T-helper 2 cell (primary cell): Measurements from ENCODE around the gene TSPAN13.

ENCODE experiments used
- DNase-seq, 5 experiments: peaks; one replicate each; pipeline versions ENCODE4 v3.0.0 to v3.0.0-alpha.2; 2012 to 2022

TSPAN13 gene

GRCh38 chr7:16778476-16778875, 24.9 kb downstream of the TSPAN13 start:
- no peak for DNase-seq

DNA sequence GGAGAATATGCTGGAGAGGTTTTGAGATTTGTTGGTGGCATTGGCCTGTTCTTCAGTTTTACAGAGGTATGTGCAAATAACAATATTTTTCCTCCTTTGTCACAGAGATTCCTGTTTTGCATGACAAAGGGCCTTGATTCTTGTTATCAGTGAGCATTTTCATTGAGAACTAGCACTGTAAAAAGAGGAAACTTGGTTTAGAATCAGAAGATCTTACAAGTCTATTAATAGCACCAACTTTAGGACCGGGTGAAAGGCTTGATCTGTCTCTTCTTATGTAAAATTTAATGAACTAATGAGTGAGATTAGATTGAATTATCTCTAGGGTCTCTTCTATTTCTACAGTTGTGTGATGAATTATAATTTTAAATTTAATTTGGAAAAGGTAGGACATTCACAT, 25.5 kb downstream of the TSPAN13 start:
- no peak for DNase-seq

GRCh38 chr7:16780596-16780995, 27.0 kb downstream of the TSPAN13 start:
- no peak for DNase-seq

DNA sequence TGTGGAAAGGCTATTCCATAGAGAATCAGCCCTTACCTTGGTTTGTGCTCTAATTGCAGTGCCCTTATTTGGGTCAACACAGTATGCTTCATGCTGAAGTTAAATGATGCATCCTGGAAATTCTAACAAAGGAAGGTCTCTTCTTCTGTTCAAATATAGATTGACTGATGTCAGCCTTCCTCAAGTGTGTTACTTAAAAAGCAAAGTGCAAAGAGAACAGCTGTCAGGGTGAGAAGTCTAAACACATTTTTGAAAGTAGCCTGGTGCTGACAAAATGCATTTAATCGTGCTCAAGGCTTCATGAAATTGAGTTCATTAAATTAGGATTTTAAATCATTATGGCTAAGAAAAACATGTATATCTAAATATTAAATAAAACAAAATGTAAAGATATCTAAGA, 31.8 kb downstream of the TSPAN13 start:
- DNase-seq = no peak

DNA sequence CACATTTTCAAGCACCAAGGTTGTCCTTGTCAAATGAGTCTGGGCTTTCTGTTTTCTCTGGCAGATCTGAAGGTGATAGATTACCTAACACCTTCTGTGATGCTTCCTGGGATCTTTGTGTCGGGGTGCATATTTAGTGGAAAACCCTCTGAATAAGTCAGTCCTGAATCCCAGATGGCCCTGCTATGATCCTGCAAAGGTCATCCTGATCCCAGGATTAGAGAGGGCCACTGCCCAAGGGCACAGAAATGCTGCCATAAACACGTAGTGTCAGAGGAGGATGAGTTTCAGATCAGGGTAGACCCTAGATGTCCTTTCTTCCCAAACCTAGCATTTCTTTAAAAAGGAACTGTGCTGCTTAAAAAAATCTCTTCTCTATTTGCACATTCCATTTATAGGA, 32.3 kb downstream of the TSPAN13 start:
- DNase-seq = no peak

DNA sequence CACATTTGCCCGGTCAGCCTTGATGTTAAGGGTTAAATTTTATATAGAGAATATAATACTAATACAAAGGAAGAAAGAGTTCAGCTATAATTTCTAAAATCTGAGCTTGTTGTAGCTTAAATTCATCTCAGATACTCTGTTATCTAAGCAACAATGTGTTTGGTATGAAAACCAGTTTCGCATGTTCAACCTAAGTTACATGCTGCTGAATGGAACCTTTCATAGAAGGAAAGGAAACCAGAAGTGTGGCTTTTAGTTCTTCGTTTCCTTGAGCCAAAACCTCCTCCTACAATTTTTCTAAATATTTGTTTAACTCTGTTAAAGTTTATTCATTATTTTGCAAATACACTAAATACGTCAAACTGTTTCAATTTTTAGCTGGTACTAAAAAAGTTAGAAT, 32.7 kb downstream of the TSPAN13 start:
- DNase-seq = no peak

- no peak for DNase-seq
These were observed 33.6 kb downstream of the TSPAN13 start for GRCh38 chr7:16787127-16787526.

DNA sequence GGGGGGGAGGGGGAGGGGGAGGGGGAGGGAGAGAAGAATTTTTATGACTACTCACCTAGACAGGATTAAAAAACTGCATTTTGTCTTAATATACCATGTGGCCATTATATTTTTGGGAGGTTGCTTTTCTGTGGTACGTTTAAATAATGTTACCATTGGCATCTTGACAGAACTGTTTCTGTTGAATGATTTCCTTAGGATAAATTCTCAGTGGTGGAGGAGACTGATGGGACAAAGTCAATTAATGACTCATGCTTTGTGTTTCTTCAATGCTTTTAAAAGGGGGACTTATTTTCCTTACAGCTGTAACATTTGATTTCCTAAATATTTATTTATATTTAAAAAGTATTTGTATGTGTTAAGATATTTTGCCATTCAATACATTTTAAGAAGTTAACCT, 37.5 kb downstream of the TSPAN13 start:
- DNase-seq = no peak

GRCh38 chr7:16791905-16792698, 38.5 kb downstream of the TSPAN13 start:
- DNase-seq = peak in 1 of 5 experiments; percentile 80

- no peak for DNase-seq
These were observed 41.4 kb downstream of the TSPAN13 start for GRCh38 chr7:16794986-16795385.

GRCh38 chr7:16795624-16796023, 42.1 kb downstream of the TSPAN13 start:
- no peak for DNase-seq

DNA sequence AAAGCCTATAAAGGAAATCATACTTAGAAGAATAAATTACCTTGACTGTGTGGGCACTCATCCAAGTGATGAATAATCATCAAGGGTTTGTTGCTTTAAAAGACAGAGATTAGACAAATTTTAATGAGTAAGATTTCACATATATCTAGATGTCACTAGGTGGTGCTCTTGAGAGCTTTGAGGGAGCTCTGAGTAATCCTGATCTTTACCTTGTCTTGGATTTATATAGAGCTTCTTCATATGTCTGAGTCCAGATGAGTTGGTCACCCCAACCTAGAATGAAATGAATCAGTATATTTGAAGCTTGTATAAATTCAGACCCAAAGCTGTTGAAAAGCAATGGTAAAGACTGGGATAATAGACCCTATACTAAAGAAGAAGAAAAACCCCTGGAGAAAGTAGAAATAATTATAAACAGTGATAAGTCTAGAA, 47.6 kb downstream of the TSPAN13 start:
- DNase-seq = peak in 1 of 5 experiments; percentile 48

- no peak for DNase-seq
These were observed 48.0 kb downstream of the TSPAN13 start for GRCh38 chr7:16801579-16801978.

DNA sequence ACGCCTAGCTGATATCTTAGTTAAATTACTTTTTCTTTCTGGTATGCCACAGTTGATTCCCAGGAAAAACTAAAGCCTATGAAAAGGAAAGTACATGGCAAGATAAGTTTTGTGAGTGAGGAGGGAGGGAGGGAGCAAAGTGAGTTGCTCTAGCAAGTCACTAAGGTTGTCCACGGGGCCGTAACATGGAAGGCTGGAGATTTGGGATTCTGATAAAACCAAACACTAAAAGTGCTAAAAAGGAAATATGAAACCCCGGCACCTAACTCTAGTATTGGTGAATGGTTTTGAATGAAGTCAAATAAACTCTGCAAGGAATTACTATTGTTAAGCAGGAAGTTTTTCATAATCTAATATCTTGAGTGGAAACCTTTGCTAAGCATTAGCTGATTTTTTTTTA, 49.6 kb downstream of the TSPAN13 start:
- no peak for DNase-seq

DNA sequence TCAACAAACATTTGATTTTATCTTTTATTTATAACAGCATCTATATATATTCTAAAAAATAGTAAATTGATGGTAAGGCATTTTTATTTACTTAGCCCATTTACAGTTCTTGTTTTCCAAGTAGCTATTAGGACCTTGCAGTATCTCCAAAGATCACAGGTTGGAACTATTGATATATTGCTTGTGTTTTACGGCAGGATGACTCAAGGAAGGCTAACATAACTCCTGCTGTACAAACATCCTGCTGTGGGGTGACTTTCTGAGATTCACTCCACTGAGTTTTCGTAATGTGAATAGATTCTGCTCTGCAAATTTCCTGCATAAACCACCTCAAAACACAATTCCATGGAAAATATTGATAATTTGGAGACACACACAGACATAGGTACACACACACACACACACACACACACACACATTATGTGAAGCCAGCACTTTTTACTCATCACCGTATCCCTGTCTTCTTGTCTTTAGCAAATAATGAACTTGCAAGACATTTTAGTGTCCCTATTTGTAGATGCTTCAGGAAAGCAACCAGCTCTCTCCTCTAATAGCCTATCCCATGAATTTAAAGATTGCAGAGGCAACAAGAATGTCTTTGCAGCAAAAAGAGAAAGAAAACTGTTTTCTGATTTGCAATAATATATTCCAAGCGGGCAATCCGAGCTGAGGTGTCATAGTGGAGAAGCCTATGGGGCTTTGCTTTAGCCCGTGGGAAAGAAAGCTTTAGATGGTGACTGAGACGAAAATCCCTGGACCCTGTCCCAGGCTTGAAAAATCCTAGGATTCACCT, 50.5 kb downstream of the TSPAN13 start:
- DNase-seq = no peak

DNA sequence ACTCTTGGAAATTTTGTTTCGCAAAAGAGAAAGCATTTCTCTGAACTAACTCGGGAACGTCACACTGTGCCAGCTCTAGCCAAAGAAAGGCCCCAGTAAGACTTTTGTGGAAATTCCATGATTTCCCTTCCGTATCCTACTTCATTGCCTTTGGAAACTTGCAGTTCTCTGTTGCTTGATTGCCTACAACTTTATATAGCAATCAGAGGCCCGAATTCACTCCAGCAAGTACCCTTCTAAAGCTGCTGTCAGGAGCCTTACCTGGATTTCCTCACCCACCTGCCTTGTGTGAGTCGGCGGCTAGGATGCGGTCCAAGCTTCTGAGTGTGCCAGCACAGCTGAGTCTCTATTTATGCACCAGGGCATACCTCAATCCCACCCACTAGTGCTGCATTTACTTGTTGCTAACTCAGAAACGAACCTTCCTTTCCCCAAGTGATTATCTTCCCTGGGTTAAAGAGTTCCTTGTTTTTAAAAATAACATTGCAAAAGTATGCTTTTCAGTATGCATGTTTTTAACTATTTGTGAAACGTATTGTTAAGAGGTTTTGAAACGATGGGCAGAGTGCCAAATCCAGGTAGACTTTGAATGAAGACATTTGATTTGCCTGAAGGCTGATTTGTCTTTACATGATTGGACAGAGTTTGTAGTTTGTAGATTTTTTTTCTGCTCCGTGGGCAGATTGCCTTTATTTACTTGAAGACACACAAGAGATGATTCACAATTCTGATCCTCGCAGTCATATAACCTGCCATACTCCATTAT, 51.3 kb downstream of the TSPAN13 start, which contains the start of gene AGR2:
Gene AGR2, minus strand, starts transcription at position 326 of the 766 bp plus-strand sequence. CDS start 3,203 bp downstream, outside the sequence.
- no peak for DNase-seq

- no peak for DNase-seq
These were observed 51.9 kb downstream of the TSPAN13 start for GRCh38 chr7:16805441-16805840.

DNA sequence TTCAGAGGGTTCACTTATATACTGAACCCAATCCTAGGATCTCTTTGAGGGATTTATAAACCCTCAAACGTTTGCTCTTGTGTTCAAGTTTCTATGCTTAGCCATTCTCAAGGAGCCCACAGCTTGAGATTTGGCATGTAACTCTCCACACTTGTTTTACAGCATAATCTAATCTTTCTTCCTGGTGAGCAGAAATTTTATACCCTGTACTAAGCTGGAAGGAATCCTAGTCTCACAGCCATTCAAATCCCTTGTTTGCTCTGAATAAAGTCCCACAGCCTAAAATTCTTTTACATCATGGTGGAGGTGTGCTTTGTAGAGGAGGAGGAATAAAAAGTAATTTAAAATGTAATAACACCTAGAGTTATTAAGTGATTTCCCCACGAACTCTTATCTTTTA, 56.6 kb downstream of the TSPAN13 start:
- DNase-seq = no peak

- DNase-seq = no peak
These were observed 57.0 kb downstream of the TSPAN13 start for GRCh38 chr7:16810573-16810972.

DNA sequence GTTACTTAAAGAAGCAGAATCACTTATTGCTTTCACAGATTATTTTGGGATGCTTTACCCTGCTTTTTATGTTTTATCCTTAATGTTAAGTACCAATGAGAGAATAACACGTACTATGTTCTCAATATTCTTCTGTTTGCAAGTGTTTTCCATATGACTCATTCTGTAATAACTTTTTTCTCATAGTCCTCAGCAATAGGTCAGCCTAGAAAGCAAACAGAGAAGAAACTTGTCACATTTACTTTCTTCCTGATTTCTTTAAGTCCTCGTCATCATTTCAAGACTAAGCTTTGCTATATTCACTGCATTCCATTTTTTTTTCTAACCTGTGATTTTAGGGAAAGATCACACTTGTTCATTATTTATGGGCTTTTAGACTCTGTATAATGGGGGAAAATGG, 58.0 kb downstream of the TSPAN13 start:
- no peak for DNase-seq

- no peak for DNase-seq
These were observed 59.1 kb downstream of the TSPAN13 start for GRCh38 chr7:16812542-16813231.

DNA sequence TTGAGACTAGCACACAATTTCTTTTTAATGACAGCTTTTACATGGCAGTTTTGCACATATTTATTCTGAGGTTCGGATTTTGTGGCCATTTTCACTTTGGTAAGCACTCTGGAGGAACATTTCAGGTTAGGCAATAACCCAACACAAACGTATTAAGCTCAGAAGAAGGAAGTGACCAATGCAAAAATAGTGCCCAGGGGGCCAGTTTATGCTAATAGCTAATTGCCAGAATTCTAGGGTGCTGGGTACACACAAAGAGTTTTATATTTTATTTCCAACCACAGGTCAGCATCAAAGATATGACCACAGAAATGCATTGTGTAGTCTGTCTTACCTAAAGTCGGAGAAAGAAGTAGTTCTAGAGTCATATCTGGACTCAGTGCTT, 59.7 kb downstream of the TSPAN13 start:
- DNase-seq = no peak

GRCh38 chr7:16815001-16815400, 61.4 kb downstream of the TSPAN13 start:
- DNase-seq = no peak
